SJCRH30 (cell line): ENCODE results near the gene HS3ST3A1. TPM values are rescaled to one million over a fixed set of nuclear protein-coding genes. Genes with fewer than 3 reads are reported as not detected.
"Not testable (repeated sequence)": the region's sequence is repeated elsewhere in the genome, so short reads cannot be mapped to it uniquely, and the experiment has no call there.

Source experiments
- DNase-seq, 2 experiments: peaks; one replicate each; pipeline ENCODE4 v3.0.0-alpha.2; 2015 to 2020
- H3K27ac ChIP-seq: fragments of 250-450 bp; sonication (Bioruptor Pico); 2 replicates; pipeline ENCODE4 v1.5.1; 2020; ENCODE audit warnings: mild to moderate bottlenecking, moderate library complexity
- H3K27me3 ChIP-seq: fragments of 250-450 bp; sonication (Bioruptor Pico); 2 replicates; pipeline ENCODE4 v1.5.1; 2020; ENCODE audit warnings: mild to moderate bottlenecking, moderate library complexity
- H3K36me3 ChIP-seq: fragments of 250-450 bp; sonication (Bioruptor Pico); 2 replicates; pipeline ENCODE4 v1.5.1; 2020; ENCODE audit warnings: mild to moderate bottlenecking, moderate library complexity
- H3K4me1 ChIP-seq: fragments of 250-450 bp; sonication (Bioruptor Pico); 2 replicates; pipeline ENCODE4 v1.5.1; 2020; ENCODE audit warnings: mild to moderate bottlenecking, moderate library complexity
- H3K4me3 ChIP-seq: fragments of 250-450 bp; sonication (Bioruptor Pico); 2 replicates; pipeline ENCODE4 v1.5.1; 2020; ENCODE audit warnings: mild to moderate bottlenecking, moderate library complexity
- H3K9me3 ChIP-seq: fragments of 250-450 bp; sonication (Bioruptor Pico); replicated peaks from 2 replicates; pipeline ENCODE4 v1.5.1; 2020; ENCODE audit warnings: mild to moderate bottlenecking, moderate library complexity
- total RNA-seq: library from RNA; depleted of rRNA; stranded (reverse); fragments of >200 nt; shearing (Covaris generic); gene quantifications from 2 replicates; pipeline ENCODE4 v1.2.3, GENCODE V29; 2014

The HS3ST3A1 gene
- total RNA-seq, 1 experiment from 2014 or later: 22.2 TPM

- peak; percentile 97 to 98 for DNase-seq
- Histone ChIP-seq H3K4me3 (no peak overlapping the region), H3K27me3 (no peaks in the 10 kb centered on the region), H3K36me3 (no peaks in the 10 kb centered on the region), H3K27ac (peak overlapping the region; percentile 5; the same call in 1 of the 2 replicates), H3K9me3 (peaks cover 7% of the 10 kb centered on the region; the same call in 1 of the 2 replicates), H3K4me1 (peaks cover 18% of the 10 kb centered on the region)
Measured at GRCh38 chr17:13575922-13576419, 25.8 kb downstream of the HS3ST3A1 start.

DNA sequence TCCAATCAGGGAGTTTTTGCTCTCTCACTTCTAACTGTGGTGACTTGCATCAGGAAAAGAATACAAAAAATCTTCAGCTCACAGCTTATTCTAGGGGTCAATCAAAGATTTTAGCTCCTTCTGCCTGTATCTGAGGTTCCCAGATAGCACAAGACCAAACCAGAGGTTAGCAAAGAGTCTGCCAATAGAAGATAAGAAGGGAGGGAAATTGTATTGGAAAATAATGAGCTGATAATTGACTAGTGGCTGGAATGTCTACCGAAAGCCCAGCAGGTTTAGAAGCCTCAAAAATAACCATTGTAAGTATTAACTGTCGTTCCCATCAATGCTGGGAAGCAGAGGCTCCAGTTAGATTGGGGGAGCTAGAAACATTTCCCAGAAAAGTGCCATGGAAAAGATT, 26.3 kb downstream of the HS3ST3A1 start:
- H3K27me3 ChIP-seq: no peaks in the 10 kb centered on the region
- H3K36me3 ChIP-seq: no peaks in the 10 kb centered on the region
- DNase-seq: no peak
- peaks cover 18% of the 10 kb centered on the region for H3K4me1 ChIP-seq
- no peak overlapping the region for H3K4me3 ChIP-seq
- H3K27ac ChIP-seq: peak overlapping the region; percentile 2; the same call in 1 of the 2 replicates
- H3K9me3 ChIP-seq: peaks cover 7% of the 10 kb centered on the region; the same call in 1 of the 2 replicates

- Histone ChIP-seq H3K9me3 (peaks cover 9% of the 10 kb centered on the region; the same call in 1 of the 2 replicates), H3K36me3 (no peaks in the 10 kb centered on the region), H3K4me3 (no peak overlapping the region), H3K4me1 (peaks cover 18% of the 10 kb centered on the region), H3K27ac (no peak overlapping the region), H3K27me3 (no peaks in the 10 kb centered on the region)
- no peak for DNase-seq
Measured at GRCh38 chr17:13572581-13572980, 29.1 kb downstream of the HS3ST3A1 start.

- peaks cover 3% of the 10 kb centered on the region; the same call in 1 of the 2 replicates for H3K36me3 ChIP-seq
- no peak overlapping the region for H3K4me3 ChIP-seq
- H3K27ac ChIP-seq: no peak overlapping the region
- DNase-seq: no peak
- no peaks in the 10 kb centered on the region; the same call in 1 of the 2 replicates for H3K4me1 ChIP-seq
- no peaks in the 10 kb centered on the region for H3K27me3 ChIP-seq
- peaks cover 11% of the 10 kb centered on the region for H3K9me3 ChIP-seq
Measured at GRCh38 chr17:13569398-13570123, 32.2 kb downstream of the HS3ST3A1 start.

- peaks cover 7% of the 10 kb centered on the region for H3K4me1 ChIP-seq
- H3K27ac ChIP-seq: no peak overlapping the region
- H3K4me3 ChIP-seq: no peak overlapping the region
- no peaks in the 10 kb centered on the region for H3K27me3 ChIP-seq
- H3K36me3 ChIP-seq: peaks cover 3% of the 10 kb centered on the region; the same call in 1 of the 2 replicates
- H3K9me3 ChIP-seq: peaks cover 11% of the 10 kb centered on the region
- DNase-seq: no peak
Measured at GRCh38 chr17:13568582-13569397, 32.9 kb downstream of the HS3ST3A1 start.

DNA sequence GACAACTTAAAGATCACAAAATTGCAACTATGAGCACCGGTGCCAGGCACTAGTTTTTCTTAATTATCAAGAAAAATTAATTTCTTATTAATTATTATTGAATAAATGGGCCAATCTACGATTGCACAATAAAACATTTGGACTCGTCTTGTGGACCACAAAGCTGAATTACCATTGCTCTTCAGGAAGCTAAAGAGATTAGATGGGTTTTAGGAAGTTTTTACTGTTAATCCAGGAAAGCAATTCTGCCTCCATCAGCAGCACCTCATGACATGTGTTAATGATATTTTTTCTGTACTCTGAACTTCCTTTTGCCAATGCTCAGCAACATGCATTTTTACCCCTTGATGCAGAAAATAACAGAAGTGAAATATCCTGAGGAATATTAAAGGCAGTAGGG, 37.9 kb downstream of the HS3ST3A1 start:
- Histone ChIP-seq H3K9me3 (peaks cover 11% of the 10 kb centered on the region), H3K36me3 (peaks cover 3% of the 10 kb centered on the region; the same call in 1 of the 2 replicates), H3K27ac (no peak overlapping the region), H3K27me3 (no peaks in the 10 kb centered on the region), H3K4me3 (no peak overlapping the region), H3K4me1 (peaks cover 29% of the 10 kb centered on the region)
- no peak for DNase-seq

GRCh38 chr17:13562271-13562800, 39.4 kb downstream of the HS3ST3A1 start:
- Histone ChIP-seq H3K4me1 (peaks cover 29% of the 10 kb centered on the region), H3K27me3 (no peaks in the 10 kb centered on the region), H3K36me3 (peaks cover 2% of the 10 kb centered on the region; the same call in 1 of the 2 replicates), H3K9me3 (peaks cover 7% of the 10 kb centered on the region), H3K27ac (peak overlapping the region; percentile 79), H3K4me3 (peak overlapping the region; percentile 48)
- DNase-seq: peak; percentile 90

DNA sequence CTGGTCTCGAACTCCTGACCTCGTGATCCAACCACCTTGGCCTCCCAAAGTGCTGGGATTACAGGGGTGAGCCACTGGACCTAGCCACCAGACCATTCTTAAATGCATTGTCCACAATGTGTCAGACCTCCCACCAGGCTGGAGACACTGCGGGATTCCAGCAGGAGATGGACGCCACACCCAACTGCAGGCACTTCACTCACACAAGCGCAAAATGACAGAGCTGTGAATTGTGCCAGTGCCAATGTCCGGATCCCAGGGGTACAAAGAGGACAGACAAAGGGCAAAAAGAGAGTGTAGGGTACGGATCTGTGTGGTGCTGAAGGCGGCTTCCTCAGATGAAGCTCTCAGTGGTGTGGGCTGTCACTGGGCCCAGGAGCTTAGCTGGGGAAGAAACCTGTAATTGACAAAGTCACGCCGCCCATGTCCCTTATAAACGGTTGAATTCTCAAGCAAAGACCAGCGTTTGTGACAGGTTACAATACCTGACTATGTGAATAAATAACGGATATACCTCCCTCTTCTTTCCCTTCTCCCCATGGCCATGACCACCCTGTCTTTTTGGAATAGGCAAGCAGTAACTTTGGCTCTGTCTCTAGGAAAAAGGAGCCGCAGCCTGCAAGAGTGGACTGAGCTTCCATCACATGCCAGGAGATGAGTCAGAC, 40.0 kb downstream of the HS3ST3A1 start:
- no peaks in the 10 kb centered on the region for H3K36me3 ChIP-seq
- H3K27ac ChIP-seq: peak overlapping the region; percentile 79
- peaks cover under 1% of the 10 kb centered on the region; the same call in 1 of the 2 replicates for H3K9me3 ChIP-seq
- H3K4me1 ChIP-seq: peaks cover 29% of the 10 kb centered on the region
- H3K4me3 ChIP-seq: peak overlapping the region; percentile 48
- no peak for DNase-seq
- no peaks in the 10 kb centered on the region for H3K27me3 ChIP-seq

DNA sequence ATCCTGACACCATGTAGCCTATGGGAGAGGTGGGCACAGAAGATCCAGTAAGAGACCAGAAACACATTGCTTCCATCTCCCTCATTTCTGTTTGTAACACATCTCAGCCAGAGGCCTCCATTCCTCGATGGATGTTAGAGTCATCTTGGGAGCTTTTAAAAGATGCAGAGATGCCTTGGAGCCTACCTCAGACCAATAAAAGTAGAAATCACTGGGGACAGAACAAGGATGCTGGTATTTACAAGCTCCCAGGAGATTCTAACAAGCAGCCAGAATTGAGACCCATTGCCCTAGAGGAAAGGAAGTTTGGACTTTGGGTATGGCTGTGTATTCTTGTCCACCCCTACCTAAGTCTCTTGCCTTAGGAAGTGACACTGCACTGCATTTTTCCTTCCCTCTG, 40.8 kb downstream of the HS3ST3A1 start:
- no peaks in the 10 kb centered on the region; the same call in 1 of the 2 replicates for H3K9me3 ChIP-seq
- DNase-seq: no peak
- H3K27ac ChIP-seq: no peak overlapping the region

GRCh38 chr17:13558588-13558987, 43.1 kb downstream of the HS3ST3A1 start:
- DNase-seq: no peak
- no peak overlapping the region for H3K27ac ChIP-seq
- no peak overlapping the region for H3K4me3 ChIP-seq

More for the DNA sequence above, 40.8 kb downstream of the HS3ST3A1 start:
- no peaks in the 10 kb centered on the region for H3K36me3 ChIP-seq
- no peak overlapping the region for H3K4me3 ChIP-seq
- H3K27me3 ChIP-seq: no peaks in the 10 kb centered on the region
- H3K4me1 ChIP-seq: peaks cover 29% of the 10 kb centered on the region

DNA sequence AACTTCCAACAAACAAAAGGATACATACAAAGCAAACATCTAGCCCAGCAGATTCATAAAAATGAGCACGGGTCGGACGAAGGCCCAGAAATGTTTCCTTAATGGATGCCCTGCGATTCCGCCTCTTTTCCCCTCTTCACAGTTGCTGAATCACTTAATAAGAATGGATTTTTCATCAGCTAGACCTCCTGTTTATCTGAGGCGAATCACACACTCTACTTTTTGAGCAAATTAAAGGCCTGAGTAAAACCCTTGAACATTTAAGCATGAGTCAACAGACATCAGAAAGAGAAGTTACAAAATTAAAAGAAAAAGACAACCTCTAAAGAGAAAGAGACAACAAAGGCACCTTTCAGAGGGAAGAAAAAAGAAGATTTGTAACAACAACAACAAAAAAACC, 44.7 kb downstream of the HS3ST3A1 start:
- peaks cover 6% of the 10 kb centered on the region for H3K36me3 ChIP-seq
- H3K9me3 ChIP-seq: peaks cover 3% of the 10 kb centered on the region; the same call in 1 of the 2 replicates
- H3K4me3 ChIP-seq: no peak overlapping the region
- DNase-seq: no peak
- H3K27me3 ChIP-seq: no peaks in the 10 kb centered on the region
- H3K4me1 ChIP-seq: peaks cover 8% of the 10 kb centered on the region; the same call in 1 of the 2 replicates
- no peak overlapping the region for H3K27ac ChIP-seq

More at GRCh38 chr17:13558588-13558987, 43.1 kb downstream of the HS3ST3A1 start:
- Histone ChIP-seq H3K27me3 (no peaks in the 10 kb centered on the region), H3K9me3 (no peaks in the 10 kb centered on the region), H3K4me1 (peaks cover 20% of the 10 kb centered on the region), H3K36me3 (no peaks in the 10 kb centered on the region; the same call in 1 of the 2 replicates)

DNA sequence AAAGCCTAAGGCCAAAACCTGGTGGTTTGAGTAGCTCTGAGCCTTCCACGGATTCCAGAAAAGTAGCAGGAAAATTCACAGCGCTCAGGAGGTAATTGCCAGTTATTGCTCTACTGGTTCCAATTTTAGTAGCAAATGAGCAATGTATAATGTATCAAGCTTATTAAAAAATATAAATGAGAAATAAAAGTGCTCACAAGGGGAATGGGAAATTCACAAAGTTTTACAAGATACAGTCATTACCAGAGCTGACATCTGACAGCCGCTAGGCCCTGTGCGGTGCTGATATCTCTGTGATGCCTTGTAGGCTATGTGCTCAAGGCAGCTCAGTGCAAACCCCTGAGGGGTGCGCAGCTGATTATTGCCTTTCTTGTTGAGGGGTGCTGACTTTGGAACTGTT, 47.5 kb downstream of the HS3ST3A1 start:
- no peak for DNase-seq
- no peak overlapping the region for H3K4me3 ChIP-seq
- H3K27me3 ChIP-seq: no peaks in the 10 kb centered on the region
- H3K27ac ChIP-seq: no peak overlapping the region
- H3K4me1 ChIP-seq: no peaks in the 10 kb centered on the region
- H3K36me3 ChIP-seq: peaks cover 6% of the 10 kb centered on the region
- peaks cover 3% of the 10 kb centered on the region; the same call in 1 of the 2 replicates for H3K9me3 ChIP-seq

DNA sequence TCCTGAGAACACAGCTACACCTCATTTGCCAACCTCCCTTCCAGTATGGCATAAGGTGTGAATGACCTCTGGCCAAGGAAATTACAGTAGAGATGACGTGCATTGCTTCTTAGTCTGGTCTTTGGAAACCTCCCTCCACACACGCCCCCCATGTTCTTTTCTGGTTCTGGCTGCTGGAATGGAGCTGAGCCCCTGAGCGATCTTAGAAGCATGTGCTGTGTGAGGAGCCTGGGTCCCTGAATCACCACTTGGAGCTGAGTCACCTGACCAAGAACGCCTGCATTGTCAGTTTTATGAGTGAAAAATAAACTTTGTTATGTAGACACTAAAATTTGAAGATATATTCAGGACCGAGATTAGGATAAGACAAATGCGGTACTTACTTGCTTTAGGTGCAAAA, 51.4 kb downstream of the HS3ST3A1 start:
- Histone ChIP-seq H3K36me3 (peaks cover 6% of the 10 kb centered on the region; the same call in 1 of the 2 replicates), H3K27me3 (no peaks in the 10 kb centered on the region), H3K9me3 (peaks cover 3% of the 10 kb centered on the region; the same call in 1 of the 2 replicates), H3K27ac (no peak overlapping the region), H3K4me3 (no peak overlapping the region), H3K4me1 (no peaks in the 10 kb centered on the region)
- DNase-seq: no peak

GRCh38 chr17:13548576-13548975, 53.2 kb downstream of the HS3ST3A1 start:
- H3K27ac ChIP-seq, H3K4me1 ChIP-seq, DNase-seq, H3K4me3 ChIP-seq, H3K27me3 ChIP-seq, H3K9me3 ChIP-seq, H3K36me3 ChIP-seq: not testable (repeated sequence)
